Activated naive CD8-positive, alpha-beta T cell treated with anti-CD3 and anti-CD28 coated beads for 36 hours (primary cell): Measurements from ENCODE around the gene FCAMR. TPM values are rescaled to one million over a fixed set of nuclear protein-coding genes. Genes with fewer than 3 reads are reported as not detected.

Experiments used
- DNase-seq: peaks from one replicate; pipeline ENCODE4 v3.0.0; 2021
- H3K27ac Mint-ChIP-seq: one replicate; pipeline ENCODE4 v1.8.0; 2022; ENCODE audit warnings: mild to moderate bottlenecking, moderate library complexity, mixed read lengths
- H3K27me3 Mint-ChIP-seq: one replicate; pipeline ENCODE4 v1.8.0; 2022; ENCODE audit warnings: mild to moderate bottlenecking, mixed read lengths
- H3K36me3 Mint-ChIP-seq: one replicate; pipeline ENCODE4 v1.8.0; 2021; ENCODE audit warnings: mild to moderate bottlenecking, mixed read lengths
- H3K4me1 Mint-ChIP-seq: one replicate; pipeline ENCODE4 v1.8.0; 2021; ENCODE audit warnings: mixed read lengths
- H3K4me3 Mint-ChIP-seq: one replicate; pipeline ENCODE4 v1.8.0; 2022; ENCODE audit warnings: mild to moderate bottlenecking, moderate library complexity, mixed read lengths
- H3K9me3 Mint-ChIP-seq: one replicate; pipeline ENCODE4 v1.8.0; 2022; ENCODE audit warnings: mixed read lengths
- total RNA-seq, 2 experiments: library from RNA; stranded (reverse); gene quantifications; one replicate each; pipeline ENCODE4 v1.2.3, GENCODE V29; 2021

The FCAMR gene
- total RNA-seq, 2 experiments from 2014 or later, result not detected

GRCh38 chr1:207004931-207005830, 34.9 kb upstream of the FCAMR start:
- Mint-ChIP-seq H3K4me1 (no peaks in the 10 kb centered on the region), H3K27me3 (peaks cover 3% of the 10 kb centered on the region), H3K4me3 (no peak overlapping the region), H3K9me3 (no peaks in the 10 kb centered on the region), H3K27ac (no peak overlapping the region), H3K36me3 (no peaks in the 10 kb centered on the region)
- no peak for DNase-seq

- peaks cover 3% of the 10 kb centered on the region for H3K27me3 Mint-ChIP-seq
- no peak overlapping the region for H3K27ac Mint-ChIP-seq
- no peak overlapping the region for H3K4me3 Mint-ChIP-seq
- no peaks in the 10 kb centered on the region for H3K9me3 Mint-ChIP-seq
- H3K4me1 Mint-ChIP-seq, result no peaks in the 10 kb centered on the region
- no peak for DNase-seq
- no peaks in the 10 kb centered on the region for H3K36me3 Mint-ChIP-seq
These were observed 33.0 kb upstream of the FCAMR start for GRCh38 chr1:207003210-207003609.

GRCh38 chr1:207002724-207003146, 32.5 kb upstream of the FCAMR start:
- Mint-ChIP-seq H3K27me3 (peaks cover 3% of the 10 kb centered on the region), H3K4me1 (no peaks in the 10 kb centered on the region), H3K9me3 (no peaks in the 10 kb centered on the region), H3K4me3 (no peak overlapping the region), H3K27ac (no peak overlapping the region), H3K36me3 (no peaks in the 10 kb centered on the region)
- no peak for DNase-seq

- Mint-ChIP-seq H3K27ac (no peak overlapping the region), H3K27me3 (peaks cover 6% of the 10 kb centered on the region), H3K36me3 (no peaks in the 10 kb centered on the region), H3K4me3 (no peak overlapping the region), H3K9me3 (no peaks in the 10 kb centered on the region), H3K4me1 (no peaks in the 10 kb centered on the region)
- DNase-seq, result no peak
These were observed 31.4 kb upstream of the FCAMR start for GRCh38 chr1:207001492-207002245.

- Mint-ChIP-seq H3K27ac (no peak overlapping the region), H3K27me3 (peaks cover 8% of the 10 kb centered on the region), H3K4me1 (no peaks in the 10 kb centered on the region), H3K36me3 (no peaks in the 10 kb centered on the region), H3K9me3 (no peaks in the 10 kb centered on the region), H3K4me3 (no peak overlapping the region)
- no peak for DNase-seq
These were observed 30.5 kb upstream of the FCAMR start for GRCh38 chr1:207000651-207001291.

GRCh38 chr1:206998816-206999215, 28.6 kb upstream of the FCAMR start:
- DNase-seq, result no peak
- Mint-ChIP-seq H3K27me3 (peaks cover 11% of the 10 kb centered on the region), H3K4me3 (no peak overlapping the region), H3K9me3 (no peaks in the 10 kb centered on the region), H3K4me1 (no peaks in the 10 kb centered on the region), H3K27ac (no peak overlapping the region), H3K36me3 (no peaks in the 10 kb centered on the region)

- Mint-ChIP-seq H3K27me3 (peaks cover 35% of the 10 kb centered on the region), H3K4me1 (no peaks in the 10 kb centered on the region), H3K27ac (no peak overlapping the region), H3K4me3 (no peak overlapping the region), H3K9me3 (no peaks in the 10 kb centered on the region), H3K36me3 (no peaks in the 10 kb centered on the region)
- DNase-seq, result no peak
These were observed 22.5 kb upstream of the FCAMR start for GRCh38 chr1:206992790-206993189.

- no peak for DNase-seq
- peaks cover 37% of the 10 kb centered on the region for H3K27me3 Mint-ChIP-seq
- no peaks in the 10 kb centered on the region for H3K36me3 Mint-ChIP-seq
- no peak overlapping the region for H3K4me3 Mint-ChIP-seq
- no peak overlapping the region for H3K27ac Mint-ChIP-seq
- H3K9me3 Mint-ChIP-seq, result no peaks in the 10 kb centered on the region
- no peaks in the 10 kb centered on the region for H3K4me1 Mint-ChIP-seq
These were observed 17.6 kb upstream of the FCAMR start for GRCh38 chr1:206987873-206988272.

GRCh38 chr1:206986885-206987284, 16.6 kb upstream of the FCAMR start:
- no peaks in the 10 kb centered on the region for H3K36me3 Mint-ChIP-seq
- no peak overlapping the region for H3K27ac Mint-ChIP-seq
- peaks cover 28% of the 10 kb centered on the region for H3K27me3 Mint-ChIP-seq
- no peaks in the 10 kb centered on the region for H3K9me3 Mint-ChIP-seq
- H3K4me1 Mint-ChIP-seq, result no peaks in the 10 kb centered on the region
- H3K4me3 Mint-ChIP-seq, result no peak overlapping the region
- no peak for DNase-seq

- H3K9me3 Mint-ChIP-seq, result no peaks in the 10 kb centered on the region
- no peaks in the 10 kb centered on the region for H3K36me3 Mint-ChIP-seq
- DNase-seq, result no peak
- H3K4me1 Mint-ChIP-seq, result no peaks in the 10 kb centered on the region
- H3K4me3 Mint-ChIP-seq, result no peak overlapping the region
- peaks cover 23% of the 10 kb centered on the region for H3K27me3 Mint-ChIP-seq
- H3K27ac Mint-ChIP-seq, result no peak overlapping the region
These were observed 16.1 kb upstream of the FCAMR start for GRCh38 chr1:206986402-206986801.

GRCh38 chr1:206985162-206985749, 15.0 kb upstream of the FCAMR start:
- no peaks in the 10 kb centered on the region for H3K36me3 Mint-ChIP-seq
- DNase-seq, result no peak
- no peaks in the 10 kb centered on the region for H3K4me1 Mint-ChIP-seq
- H3K9me3 Mint-ChIP-seq, result no peaks in the 10 kb centered on the region
- peaks cover 21% of the 10 kb centered on the region for H3K27me3 Mint-ChIP-seq
- no peak overlapping the region for H3K27ac Mint-ChIP-seq
- no peak overlapping the region for H3K4me3 Mint-ChIP-seq

- Mint-ChIP-seq H3K27me3 (peaks cover 17% of the 10 kb centered on the region), H3K4me1 (no peaks in the 10 kb centered on the region), H3K36me3 (no peaks in the 10 kb centered on the region), H3K27ac (no peak overlapping the region), H3K4me3 (no peak overlapping the region), H3K9me3 (no peaks in the 10 kb centered on the region)
- peak; percentile 40 for DNase-seq
These were observed 12.0 kb upstream of the FCAMR start for GRCh38 chr1:206982216-206982615.

- Mint-ChIP-seq H3K9me3 (no peaks in the 10 kb centered on the region), H3K4me3 (no peak overlapping the region), H3K27ac (no peak overlapping the region), H3K36me3 (no peaks in the 10 kb centered on the region), H3K27me3 (peaks cover 9% of the 10 kb centered on the region), H3K4me1 (no peaks in the 10 kb centered on the region)
- DNase-seq, result no peak
These were observed 9.3 kb upstream of the FCAMR start for GRCh38 chr1:206979379-206980043.

- Mint-ChIP-seq H3K27ac (no peak overlapping the region), H3K36me3 (no peaks in the 10 kb centered on the region), H3K4me3 (no peak overlapping the region), H3K27me3 (peaks cover 5% of the 10 kb centered on the region), H3K9me3 (no peaks in the 10 kb centered on the region), H3K4me1 (no peaks in the 10 kb centered on the region)
- no peak for DNase-seq
These were observed 8.0 kb upstream of the FCAMR start for GRCh38 chr1:206978259-206978658.
